Measurements from ENCODE around the gene TSHR.
"Not testable (repeated sequence)": the region's sequence is repeated elsewhere in the genome, so short reads cannot be mapped to it uniquely, and the experiment has no call there.

Gene TSHR

GRCh38 chr14:81087230-81087629, 131.8 kb downstream of the TSHR start:
- DNase-seq = no peak

- no peak for DNase-seq
Observed at GRCh38 chr14:81091139-81091538, 135.7 kb downstream of the TSHR start.

- DNase-seq = no peak
Observed at GRCh38 chr14:81091660-81092059, 136.2 kb downstream of the TSHR start.

- DNase-seq = no peak
Observed at GRCh38 chr14:81093651-81094050, 138.2 kb downstream of the TSHR start.

- no peak for DNase-seq
Observed at GRCh38 chr14:81095539-81095938, 140.1 kb downstream of the TSHR start.

- no peak for DNase-seq
Observed at GRCh38 chr14:81096656-81097055, 141.2 kb downstream of the TSHR start.

- no peak for DNase-seq
Observed at GRCh38 chr14:81102217-81102616, 146.8 kb downstream of the TSHR start.

- DNase-seq = no peak
Observed at GRCh38 chr14:81103443-81103842, 148.0 kb downstream of the TSHR start.

- DNase-seq = no peak
Observed at GRCh38 chr14:81105378-81105777, 150.0 kb downstream of the TSHR start.

GRCh38 chr14:81105961-81106360, 150.5 kb downstream of the TSHR start:
- no peak for DNase-seq

GRCh38 chr14:81110186-81110585, 154.8 kb downstream of the TSHR start:
- no peak for DNase-seq

- no peak for DNase-seq
Observed at GRCh38 chr14:81113176-81113575, 157.8 kb downstream of the TSHR start.

- DNase-seq = not testable (repeated sequence)
Observed at GRCh38 chr14:81113945-81114820, 158.8 kb downstream of the TSHR start.

- DNase-seq = no peak
Observed at GRCh38 chr14:81120501-81120900, 165.1 kb downstream of the TSHR start.

GRCh38 chr14:81122326-81122725, 166.9 kb downstream of the TSHR start:
- no peak for DNase-seq

- DNase-seq = no peak
Observed at GRCh38 chr14:81123811-81124210, 168.4 kb downstream of the TSHR start.

GRCh38 chr14:81125536-81125935, 170.1 kb downstream of the TSHR start:
- DNase-seq = no peak

- no peak for DNase-seq
Observed at GRCh38 chr14:81127785-81128184, 172.4 kb downstream of the TSHR start.

GRCh38 chr14:81129242-81129641, 173.8 kb downstream of the TSHR start:
- no peak for DNase-seq

- no peak for DNase-seq
Observed at GRCh38 chr14:81132468-81132867, 177.0 kb downstream of the TSHR start.

- DNase-seq = no peak
Observed at GRCh38 chr14:81133400-81133799, 178.0 kb downstream of the TSHR start.

GRCh38 chr14:81137316-81137715, 181.9 kb downstream of the TSHR start:
- DNase-seq = no peak

- DNase-seq = no peak
Observed at GRCh38 chr14:81138429-81138828, 183.0 kb downstream of the TSHR start.

GRCh38 chr14:81141426-81141825, 186.0 kb downstream of the TSHR start:
- no peak for DNase-seq

- DNase-seq = no peak
Observed at GRCh38 chr14:81143793-81144192, 188.4 kb downstream of the TSHR start.
